C4-2B (cell line): ENCODE data around the gene ALDH1L1.

ENCODE experiments used
- H3K27ac ChIP-seq: fragments of 450-650 bp; 2 replicates; pipeline ENCODE4 v1.5.1; 2017
- CTCF ChIP-seq: fragments of 450-650 bp; conservative IDR thresholded peaks from 2 replicates; pipeline ENCODE4 v1.5.1; 2017; ENCODE audit warnings: mild to moderate bottlenecking
- ZFX ChIP-seq: fragments of 450-650 bp; IDR thresholded peaks from 2 replicates; pipeline ENCODE4 v1.6.1; 2017

The ALDH1L1 gene

GRCh38 chr3:126124896-126125295 is 55.5 kb downstream of the ALDH1L1 start:
- H3K27ac ChIP-seq, result no peak overlapping the region
- TF ChIP-seq CTCF, result no peak
- no peak for TF ChIP-seq ZFX

DNA sequence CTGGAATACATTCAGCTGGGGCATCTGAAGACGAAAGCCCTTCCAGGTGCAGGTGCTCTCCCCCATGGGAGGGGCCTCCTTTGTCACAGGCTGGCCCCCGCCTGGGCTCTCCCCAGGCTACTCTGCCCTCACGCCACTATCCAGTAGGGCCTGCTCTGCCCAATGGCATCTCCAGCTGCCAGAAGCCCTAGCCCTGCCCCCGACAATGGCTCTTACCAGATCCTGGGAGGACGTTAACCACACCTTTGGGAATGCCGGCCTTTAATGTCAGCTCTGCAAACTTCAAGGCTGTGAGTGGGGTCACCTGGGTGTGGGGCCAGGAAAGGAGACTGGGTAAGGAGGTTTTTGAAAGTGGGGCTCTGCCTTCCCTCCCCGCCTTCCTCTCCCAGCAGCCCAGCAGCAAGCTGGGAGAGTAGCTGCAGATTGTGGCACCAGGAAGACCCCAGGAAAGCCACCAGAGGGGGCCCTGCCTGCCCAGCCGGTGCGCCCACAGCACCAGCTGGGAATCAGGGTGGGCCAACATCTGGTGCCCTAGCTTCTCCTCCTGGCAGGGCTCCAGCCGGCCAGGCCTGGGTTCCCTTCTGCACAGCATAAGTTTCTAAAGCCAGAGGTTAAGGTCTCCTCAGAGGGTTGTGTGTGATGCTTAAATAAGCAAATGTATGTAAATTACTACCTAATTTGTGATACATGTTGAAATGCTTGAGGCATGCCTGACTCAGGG is 56.1 kb downstream of the ALDH1L1 start:
- TF ChIP-seq CTCF (no peak), ZFX (no peak)
- no peak overlapping the region for H3K27ac ChIP-seq

DNA sequence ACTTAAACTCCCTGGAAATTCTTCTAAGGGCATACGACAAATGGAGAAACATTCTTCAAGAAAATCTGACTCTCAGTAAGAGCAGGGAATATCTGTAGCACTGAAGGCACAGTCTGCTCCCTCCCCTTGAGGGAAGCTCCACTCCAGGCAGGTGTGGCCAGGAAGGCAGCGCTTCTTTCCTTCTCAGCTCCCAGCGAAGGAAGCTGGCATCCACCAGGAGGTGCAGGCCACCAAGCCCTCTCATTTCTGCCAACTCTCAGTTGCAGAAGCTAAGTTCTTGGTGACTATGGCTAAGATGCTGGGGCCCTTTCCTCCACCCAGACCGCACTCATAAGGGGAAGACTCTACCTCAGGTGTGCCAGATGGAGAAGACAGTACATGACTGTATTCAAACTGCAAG is 58.8 kb downstream of the ALDH1L1 start:
- H3K27ac ChIP-seq, result no peak overlapping the region
- no peak for TF ChIP-seq ZFX
- TF ChIP-seq CTCF, result no peak

- H3K27ac ChIP-seq, result no peak overlapping the region
- TF ChIP-seq CTCF, result no peak
- TF ChIP-seq ZFX, result no peak
Measured at GRCh38 chr3:126121074-126121473, 59.3 kb downstream of the ALDH1L1 start.

DNA sequence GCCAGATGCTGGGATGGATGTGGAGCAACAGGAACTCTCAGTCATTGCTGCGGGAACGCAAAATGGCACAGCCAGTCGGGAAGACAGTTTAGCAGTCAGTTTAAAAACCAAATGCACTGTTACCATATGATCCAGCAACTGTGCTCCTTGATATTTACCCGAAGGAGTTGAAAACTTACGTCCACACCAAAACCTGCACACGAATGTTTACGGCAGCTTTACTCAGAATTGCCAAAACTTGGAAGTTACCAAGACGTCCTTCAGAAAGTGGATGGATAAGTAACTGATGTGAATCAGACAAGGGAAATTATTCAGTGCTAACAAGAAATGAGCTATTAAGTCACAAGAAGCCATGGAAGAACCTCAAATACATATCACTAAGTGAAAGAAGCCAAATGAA is 60.4 kb downstream of the ALDH1L1 start:
- TF ChIP-seq CTCF, result no peak
- no peak for TF ChIP-seq ZFX
- no peak overlapping the region for H3K27ac ChIP-seq

DNA sequence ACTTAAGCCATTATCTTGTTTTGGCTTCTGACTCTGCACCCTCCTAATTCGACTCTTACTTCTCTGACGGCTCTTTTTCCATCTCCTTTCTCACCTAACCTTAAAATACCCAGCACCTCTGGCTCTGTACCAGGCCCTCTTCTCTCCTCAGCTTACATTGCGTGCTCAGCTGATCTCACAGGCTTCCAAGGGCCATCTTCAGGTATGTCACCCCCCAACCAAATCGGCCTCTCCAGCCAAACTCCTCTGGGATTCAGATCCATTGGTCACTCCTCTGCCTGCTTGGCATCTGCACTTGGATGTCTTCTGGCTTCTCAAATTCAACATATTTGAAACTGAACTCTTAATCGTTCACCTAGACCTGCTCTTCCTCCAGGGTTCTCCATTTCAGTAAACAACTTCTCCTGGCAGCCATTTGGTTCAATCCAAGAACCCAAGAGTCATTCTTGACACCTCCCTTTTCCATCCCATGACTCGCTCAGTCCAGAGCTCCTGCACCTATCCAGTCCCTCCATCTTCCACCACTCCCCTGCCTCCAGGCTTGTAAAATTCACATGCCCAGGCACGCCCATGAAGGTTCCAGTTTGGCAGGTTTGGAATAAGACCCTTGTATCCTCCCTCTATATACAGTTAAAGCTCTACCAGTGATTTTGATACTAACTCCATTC is 61.2 kb downstream of the ALDH1L1 start:
- no peak overlapping the region for H3K27ac ChIP-seq
- TF ChIP-seq ZFX (no peak), CTCF (no peak)

DNA sequence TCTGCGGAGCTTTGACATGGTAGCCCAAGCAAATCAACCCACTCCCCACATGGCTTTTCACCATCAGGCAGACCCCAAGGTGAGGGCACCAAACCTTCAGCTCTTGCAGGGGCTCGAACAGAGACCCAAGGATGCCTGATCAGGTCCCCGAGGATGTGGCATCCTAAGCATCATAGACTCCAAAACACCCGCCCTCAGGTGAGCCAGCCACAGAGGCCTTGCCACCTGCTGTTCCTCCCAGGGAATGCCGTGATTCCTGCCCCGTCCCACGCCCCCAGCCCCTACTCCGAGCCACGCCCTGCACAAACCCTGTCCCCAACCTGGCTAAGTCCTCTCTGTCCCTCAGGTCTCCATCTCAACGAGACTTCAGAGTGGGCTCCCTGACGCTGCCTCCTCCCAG is 61.8 kb downstream of the ALDH1L1 start:
- TF ChIP-seq ZFX (no peak), CTCF (no peak)
- no peak overlapping the region for H3K27ac ChIP-seq
